Endodermal cell (in vitro differentiated cells): ENCODE results near the gene CCDC60. TPM values are rescaled to one million over a fixed set of nuclear protein-coding genes. Genes with fewer than 3 reads are reported as not detected.

Experiments
- DNase-seq: peaks from one replicate; pipeline ENCODE4 v3.0.0-alpha.2; 2017
- H3K27ac ChIP-seq: 2 replicates; pipeline ENCODE4 v1.5.1; 2013; ENCODE audit warnings: mild to moderate bottlenecking, low read depth, low read length, moderate library complexity
- H3K27me3 ChIP-seq: 2 replicates; pipeline ENCODE4 v1.6.1; 2013; ENCODE audit warnings: mild to moderate bottlenecking, low read length, moderate library complexity; ENCODE audit not compliant: insufficient read depth, control insufficient read depth, poor library complexity, severe bottlenecking
- H3K36me3 ChIP-seq: 2 replicates; pipeline ENCODE4 v1.7.0; 2013; ENCODE audit warnings: mild to moderate bottlenecking, low read length, moderate library complexity; ENCODE audit not compliant: control insufficient read depth, insufficient read depth
- H3K4me1 ChIP-seq: one replicate; pipeline ENCODE4 v1.7.0; 2013; ENCODE audit warnings: low read length; ENCODE audit not compliant: control insufficient read depth, insufficient read depth
- H3K4me3 ChIP-seq: 2 replicates; pipeline ENCODE4 v1.5.1; 2013; ENCODE audit warnings: mild to moderate bottlenecking, low read length, moderate library complexity
- H3K9ac ChIP-seq: 2 replicates; pipeline ENCODE4 v1.6.1; 2013; ENCODE audit warnings: mild to moderate bottlenecking, low read length, moderate library complexity; ENCODE audit not compliant: poor library complexity, severe bottlenecking; ENCODE audit errors: extremely low read depth
- H3K9me3 ChIP-seq: 2 replicates; pipeline ENCODE4 v1.6.1; 2013; ENCODE audit warnings: mild to moderate bottlenecking, low read length, moderate library complexity; ENCODE audit not compliant: control insufficient read depth
- H3K27ac Mint-ChIP-seq: 2 replicates; pipeline ENCODE4 v1.8.0; 2020; ENCODE audit warnings: mixed read lengths
- H3K27me3 Mint-ChIP-seq: 2 replicates; pipeline ENCODE4 v1.8.0; 2021; ENCODE audit warnings: mild to moderate bottlenecking, mixed read lengths; ENCODE audit not compliant: insufficient read depth
- H3K36me3 Mint-ChIP-seq: 2 replicates; pipeline ENCODE4 v1.8.0; 2020; ENCODE audit warnings: low read depth, mixed read lengths
- H3K4me1 Mint-ChIP-seq: 2 replicates; pipeline ENCODE4 v1.8.0; 2020; ENCODE audit warnings: mixed read lengths
- H3K4me3 Mint-ChIP-seq: 2 replicates; pipeline ENCODE4 v1.8.0; 2020; ENCODE audit warnings: mild to moderate bottlenecking, moderate library complexity, mixed read lengths
- H3K9me3 Mint-ChIP-seq: 2 replicates; pipeline ENCODE4 v1.8.0; 2020; ENCODE audit warnings: mild to moderate bottlenecking, mixed read lengths
- CTCF ChIP-seq: fragments of 200-600 bp; sonication (generic); conservative IDR thresholded peaks from 2 replicates; pipeline ENCODE4 v1.5.0; 2021; ENCODE audit warnings: antibody characterized with exemption, mild to moderate bottlenecking
- WGBS, 2 experiments: methylation state at CpG; one replicate each; pipeline versions ENCODE4 v1.1.5 to v1.1.7; 2013; ENCODE audit warnings: missing lambda C conversion rate in 2 of 2, mixed read lengths in 1 of 2; ENCODE audit not compliant: insufficient coverage in 1 of 2, insufficient read length in 1 of 2; 5-methylcytosine and 5-hydroxymethylcytosine counted together
- total RNA-seq, 2 donors: library from RNA; stranded (reverse); fragmentation: NEBNext Ultra II Directional in 1 of 2; extraction: Animal tissue kit (Norgen Biotek cat#: 25700) in 1 of 2; gene quantifications; 2 replicates in 1 of 2; 3 replicates in 1 of 2; pipeline ENCODE4 v1.2.1, GENCODE V29; 2021

The CCDC60 gene
- total RNA-seq, 2 donors from 2014 or later: 0.73 to 1.2 TPM

- H3K4me3 Mint-ChIP-seq: no peak overlapping the region
- peaks cover 2% of the 10 kb centered on the region for H3K9me3 Mint-ChIP-seq
- no peak overlapping the region for H3K9ac ChIP-seq
- 94 to 98% methylated on average over 3 to 4 of the region's 4 CpGs for WGBS, 2 experiments
- no peak for TF ChIP-seq CTCF
- peaks cover 12% of the 10 kb centered on the region for H3K4me1 Mint-ChIP-seq
- DNase-seq: no peak
- no peak overlapping the region for H3K27ac Mint-ChIP-seq
- no peak overlapping the region for H3K27ac ChIP-seq
- no peaks in the 10 kb centered on the region for H3K36me3 Mint-ChIP-seq
- no peak overlapping the region for H3K4me3 ChIP-seq
- H3K27me3 Mint-ChIP-seq: peaks cover 67% of the 10 kb centered on the region
- H3K9me3 ChIP-seq: no peaks in the 10 kb centered on the region
- H3K4me1 ChIP-seq: no peaks in the 10 kb centered on the region
- peaks cover 60% of the 10 kb centered on the region for H3K27me3 ChIP-seq
- no peaks in the 10 kb centered on the region for H3K36me3 ChIP-seq
These were observed 255.1 kb downstream of the CCDC60 start for GRCh38 chr12:119589634-119590033.

Other genes with a start within 250 kb of the CCDC60 start
- gene HSPB8, start 155.8 kb upstream of the CCDC60 start, total RNA-seq: 10 to 100 TPM in 1 of 2 donors, 1 to 10 TPM in 1; 9.7 to 10.4 TPM